Gastroesophageal sphincter (tissue), 4 donors: ENCODE data around the gene POMT2. TPM values are rescaled to one million over a fixed set of nuclear protein-coding genes. Genes with fewer than 3 reads are reported as not detected.

Experiments
- ATAC-seq: fragments of 150-250 bp; one replicate; pipeline ENCODE4 v1.9.1; 2016; ENCODE audit warnings: mild to moderate bottlenecking, moderate library complexity
- H3K27ac ChIP-seq, 4 donors: fragments of 200-600 bp; sonication (generic) in 3 of 4; 1 replicate in 3 of 4; 2 replicates in 1 of 4; pipeline ENCODE4 v1.5.1; 2016 to 2019
- H3K27me3 ChIP-seq: fragments of 200-600 bp; sonication (generic); one replicate; pipeline ENCODE4 v1.5.1; 2019
- H3K36me3 ChIP-seq, 2 donors: fragments of 200-600 bp; sonication (generic); one replicate each; pipeline ENCODE4 v1.5.1; 2019; ENCODE audit warnings: control low read depth in 1 of 2
- H3K4me1 ChIP-seq, 3 donors: fragments of 200-600 bp; sonication (generic); 1 replicate in 2 of 3; 2 replicates in 1 of 3; pipeline ENCODE4 v1.5.1; 2016 to 2019; ENCODE audit warnings: control low read depth in 2 of 3
- H3K4me3 ChIP-seq, 2 donors: fragments of 200-600 bp; sonication (generic); one replicate each; pipeline ENCODE4 v1.5.1; 2019; ENCODE audit warnings: mild to moderate bottlenecking in 1 of 2, moderate library complexity in 1 of 2
- H3K9me3 ChIP-seq, 3 donors: fragments of 200-600 bp; sonication (generic); one replicate each; pipeline ENCODE4 v1.5.1; 2017 to 2019; ENCODE audit warnings: control low read depth in 2 of 3
- EP300 ChIP-seq: sonication (generic); formaldehyde crosslinking; IDR thresholded peaks from one replicate; pipeline ENCODE4 v1.6.1; 2017; ENCODE audit warnings: antibody characterized with exemption, mild to moderate bottlenecking
- POLR2A ChIP-seq, 2 donors: fragments of 450-650 bp; IDR thresholded peaks; one replicate each; pipeline ENCODE4 v1.6.1; 2017; ENCODE audit warnings: antibody characterized with exemption in 2 of 2, mild to moderate bottlenecking in 2 of 2, moderate library complexity in 1 of 2
- POLR2AphosphoS5 ChIP-seq: sonication (generic); formaldehyde crosslinking; IDR thresholded peaks from one replicate; pipeline ENCODE4 v1.6.1; 2017; ENCODE audit warnings: antibody characterized with exemption
- WGBS, 2 donors: methylation state at CpG; one replicate each; pipeline ENCODE4 v1.1.5; 2018; ENCODE audit warnings: low coverage in 1 of 2; 5-methylcytosine and 5-hydroxymethylcytosine counted together
- total RNA-seq, 4 donors: library from RNA; depleted of rRNA; stranded (reverse); fragments of >200 nt; gene quantifications; one replicate each; pipeline ENCODE4 v1.1.0, GENCODE V29; 2016
- TF ChIP-seq, protein P1 (sequence below), 4 experiments: fragments of 200-600 bp in 2 of 4; fragments of 450-650 bp in 2 of 4; sonication (generic) in 1 of 4; IDR thresholded peaks; one replicate each; pipeline ENCODE4 v1.5.1; 2017 to 2019; ENCODE audit warnings: antibody characterized with exemption in 4 of 4, mild to moderate bottlenecking in 2 of 4, moderate library complexity in 2 of 4

The POMT2 gene
- total RNA-seq, 4 donors from 2014 or later = 8.1 to 20.9 (median 14.4) TPM

DNA sequence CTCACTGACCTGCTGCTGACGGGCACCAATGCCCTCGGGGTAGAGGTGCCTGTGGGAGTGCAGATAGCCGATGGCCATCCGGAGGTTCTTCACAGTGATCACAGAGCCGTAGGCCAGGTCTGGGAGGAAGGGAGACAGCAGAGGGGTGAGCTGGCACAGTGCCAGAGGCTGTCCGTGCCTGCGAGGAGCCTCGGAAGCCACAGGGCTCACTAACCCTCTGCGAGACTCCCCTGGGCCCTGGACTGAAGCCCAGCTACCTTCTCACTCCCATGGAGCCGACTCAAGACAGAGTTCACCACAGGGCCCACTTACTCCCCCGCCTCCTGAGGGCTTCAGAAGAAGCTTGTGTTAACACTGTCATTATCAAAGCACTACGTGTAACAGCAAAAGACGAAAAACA, 24.5 kb downstream of the POMT2 start:
- Histone ChIP-seq H3K4me1 (peaks cover 0 to under 1% (median 0%) of the 10 kb centered on the region in 3 donors), H3K36me3 (peaks cover 0 to 95% of the 10 kb centered on the region in 2 donors), H3K27me3 (no peaks in the 10 kb centered on the region), H3K4me3 (no peak overlapping the region), H3K9me3 (no peaks in the 10 kb centered on the region), H3K27ac (no peak overlapping the region)
- no peak for ATAC-seq
- 70 to 76% methylated on average over 3 to 10 of the region's 13 CpGs for WGBS, 2 donors
- TF ChIP-seq EP300 (no peak), POLR2A (IDR thresholded peaks at IDR 0.05) (no peak), POLR2AphosphoS5 (no peak)
- TF ChIP-seq, protein P1, sequence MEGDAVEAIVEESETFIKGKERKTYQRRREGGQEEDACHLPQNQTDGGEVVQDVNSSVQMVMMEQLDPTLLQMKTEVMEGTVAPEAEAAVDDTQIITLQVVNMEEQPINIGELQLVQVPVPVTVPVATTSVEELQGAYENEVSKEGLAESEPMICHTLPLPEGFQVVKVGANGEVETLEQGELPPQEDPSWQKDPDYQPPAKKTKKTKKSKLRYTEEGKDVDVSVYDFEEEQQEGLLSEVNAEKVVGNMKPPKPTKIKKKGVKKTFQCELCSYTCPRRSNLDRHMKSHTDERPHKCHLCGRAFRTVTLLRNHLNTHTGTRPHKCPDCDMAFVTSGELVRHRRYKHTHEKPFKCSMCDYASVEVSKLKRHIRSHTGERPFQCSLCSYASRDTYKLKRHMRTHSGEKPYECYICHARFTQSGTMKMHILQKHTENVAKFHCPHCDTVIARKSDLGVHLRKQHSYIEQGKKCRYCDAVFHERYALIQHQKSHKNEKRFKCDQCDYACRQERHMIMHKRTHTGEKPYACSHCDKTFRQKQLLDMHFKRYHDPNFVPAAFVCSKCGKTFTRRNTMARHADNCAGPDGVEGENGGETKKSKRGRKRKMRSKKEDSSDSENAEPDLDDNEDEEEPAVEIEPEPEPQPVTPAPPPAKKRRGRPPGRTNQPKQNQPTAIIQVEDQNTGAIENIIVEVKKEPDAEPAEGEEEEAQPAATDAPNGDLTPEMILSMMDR (IDR thresholded peaks at IDR 0.05) = no peak

DNA sequence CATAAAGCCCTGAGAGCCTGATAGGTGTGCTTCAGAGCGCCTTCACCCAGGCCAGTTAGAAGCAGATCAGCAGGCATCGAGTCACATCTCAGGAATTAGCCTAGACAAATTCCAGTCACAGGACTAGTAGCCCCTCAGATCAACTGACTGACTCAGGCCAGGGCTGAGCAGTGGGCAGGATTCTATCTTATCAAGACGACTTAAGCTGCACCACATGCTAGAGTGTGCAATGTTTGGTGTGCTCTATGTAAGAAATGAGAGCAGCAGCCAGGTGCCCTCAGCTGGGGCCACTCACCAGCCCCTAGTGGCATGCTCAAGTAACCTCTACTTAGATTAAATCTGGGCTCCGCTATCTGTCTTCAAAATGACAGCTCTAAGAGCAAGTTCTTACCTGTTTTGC, 30.0 kb downstream of the POMT2 start:
- Histone ChIP-seq H3K27me3 (no peaks in the 10 kb centered on the region), H3K27ac (no peak overlapping the region), H3K4me1 (no peaks in the 10 kb centered on the region), H3K9me3 (no peaks in the 10 kb centered on the region), H3K4me3 (no peak overlapping the region), H3K36me3 (peaks cover 4 to 97% of the 10 kb centered on the region in 2 donors)
- no peak for TF ChIP-seq EP300
- TF ChIP-seq POLR2AphosphoS5 = no peak
- TF ChIP-seq, protein P1 (IDR thresholded peaks at IDR 0.05) = no peak
- TF ChIP-seq POLR2A (IDR thresholded peaks at IDR 0.05) = no peak
- ATAC-seq = no peak
- WGBS, 2 donors = 80 to 100% methylated on average over 1 to 2 of the region's 4 CpGs

DNA sequence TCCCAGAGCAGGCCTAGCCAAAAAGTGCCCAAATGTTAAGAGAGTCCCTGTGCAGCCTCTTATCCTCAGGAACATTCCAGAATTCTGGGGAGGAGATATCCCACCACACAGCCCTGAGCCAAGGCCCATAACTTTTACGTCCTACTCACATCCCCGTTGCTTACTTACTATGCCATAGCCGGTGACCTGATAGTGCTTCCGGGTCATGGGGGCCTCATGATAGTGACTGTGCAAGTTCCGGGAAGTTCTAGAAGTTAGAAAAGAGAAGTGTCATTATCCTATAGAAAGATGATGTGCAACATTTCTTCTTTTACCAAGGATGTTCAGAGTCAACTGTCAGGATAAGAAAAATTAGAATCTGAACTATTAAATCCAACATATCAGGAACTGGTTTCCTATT, 34.1 kb downstream of the POMT2 start:
- no peaks in the 10 kb centered on the region for H3K9me3 ChIP-seq
- ATAC-seq = no peak
- no peak overlapping the region for H3K27ac ChIP-seq
- TF ChIP-seq POLR2AphosphoS5 (no peak), EP300 (no peak), POLR2A (IDR thresholded peaks at IDR 0.05) (no peak)
- TF ChIP-seq, protein P1 (IDR thresholded peaks at IDR 0.05) = no peak
- H3K4me1 ChIP-seq = no peaks in the 10 kb centered on the region
- 86 to 94% methylated on average over 4 to 5 of the region's 5 CpGs for WGBS, 2 donors
- no peaks in the 10 kb centered on the region for H3K27me3 ChIP-seq
- no peak overlapping the region for H3K4me3 ChIP-seq
- H3K36me3 ChIP-seq = peaks cover 4 to 100% of the 10 kb centered on the region in 2 donors

DNA sequence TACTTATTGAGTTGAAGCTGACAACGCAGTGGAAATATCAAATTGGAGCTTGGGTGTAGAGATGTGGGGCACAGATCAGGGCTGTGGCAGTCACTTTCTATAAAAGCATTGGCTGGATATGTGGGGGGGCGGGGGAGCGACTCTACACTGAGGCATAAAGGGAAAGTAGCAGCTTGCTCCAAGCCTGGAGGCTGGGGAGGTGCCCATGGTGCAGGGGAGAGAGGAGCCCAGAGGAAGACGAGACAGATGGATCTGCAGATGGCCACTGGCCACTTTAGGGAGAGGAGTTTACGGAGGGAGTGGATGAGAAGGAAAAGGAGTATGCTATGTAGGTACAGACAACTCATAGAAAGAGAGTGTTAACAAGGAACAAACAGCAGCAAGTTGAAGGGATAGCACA, 36.2 kb downstream of the POMT2 start:
- Histone ChIP-seq H3K27me3 (no peaks in the 10 kb centered on the region), H3K36me3 (peaks cover 4 to 97% of the 10 kb centered on the region in 2 donors), H3K27ac (no peak overlapping the region), H3K9me3 (no peaks in the 10 kb centered on the region), H3K4me1 (no peaks in the 10 kb centered on the region), H3K4me3 (no peak overlapping the region)
- TF ChIP-seq EP300 (no peak), POLR2AphosphoS5 (no peak), POLR2A (IDR thresholded peaks at IDR 0.05) (no peak)
- TF ChIP-seq, protein P1 (IDR thresholded peaks at IDR 0.05) = no peak
- no peak for ATAC-seq
- WGBS, 2 donors = 89 to 100% methylated on average over 5 of the region's 5 CpGs

DNA sequence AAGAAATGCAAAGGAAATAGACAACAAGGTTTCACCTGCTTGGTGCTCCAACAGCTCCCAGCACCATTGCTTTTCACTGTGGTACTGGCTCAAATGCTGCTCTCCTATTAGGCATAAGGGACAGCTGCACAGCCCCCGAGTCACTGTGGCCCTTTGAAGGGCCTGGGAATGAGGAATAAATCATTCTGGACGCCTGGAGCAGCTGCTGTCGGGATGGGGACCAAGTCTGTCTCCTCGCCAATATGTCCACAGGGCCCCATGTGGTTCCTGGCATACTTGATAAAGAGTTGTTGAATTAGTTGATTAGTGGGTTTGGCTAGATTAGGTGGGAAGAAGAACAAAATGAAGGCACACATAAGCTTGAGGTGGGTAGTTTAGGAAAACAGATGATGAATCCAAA, 36.6 kb downstream of the POMT2 start:
- peaks cover 4 to 97% of the 10 kb centered on the region in 2 donors for H3K36me3 ChIP-seq
- WGBS, 2 donors = 45 to 100% methylated on average over 1 to 2 of the region's 4 CpGs

More for the DNA sequence above, 36.6 kb downstream of the POMT2 start:
- Histone ChIP-seq H3K27ac (no peak overlapping the region), H3K9me3 (no peaks in the 10 kb centered on the region), H3K4me1 (no peaks in the 10 kb centered on the region), H3K27me3 (no peaks in the 10 kb centered on the region), H3K4me3 (no peak overlapping the region)
- TF ChIP-seq, protein P1 (IDR thresholded peaks at IDR 0.05) = no peak
- TF ChIP-seq EP300 (no peak), POLR2AphosphoS5 (no peak), POLR2A (IDR thresholded peaks at IDR 0.05) (no peak)
- no peak for ATAC-seq
